Measurements from ENCODE around the gene MCM10. TPM values are rescaled to one million over a fixed set of nuclear protein-coding genes. Genes with fewer than 3 reads are reported as not detected.
"Not testable (repeated sequence)": the region's sequence is repeated elsewhere in the genome, so short reads cannot be mapped to it uniquely, and the experiment has no call there.

Gene MCM10
- total RNA-seq, 1 donor from 2014 or later: 0.08 TPM

DNA sequence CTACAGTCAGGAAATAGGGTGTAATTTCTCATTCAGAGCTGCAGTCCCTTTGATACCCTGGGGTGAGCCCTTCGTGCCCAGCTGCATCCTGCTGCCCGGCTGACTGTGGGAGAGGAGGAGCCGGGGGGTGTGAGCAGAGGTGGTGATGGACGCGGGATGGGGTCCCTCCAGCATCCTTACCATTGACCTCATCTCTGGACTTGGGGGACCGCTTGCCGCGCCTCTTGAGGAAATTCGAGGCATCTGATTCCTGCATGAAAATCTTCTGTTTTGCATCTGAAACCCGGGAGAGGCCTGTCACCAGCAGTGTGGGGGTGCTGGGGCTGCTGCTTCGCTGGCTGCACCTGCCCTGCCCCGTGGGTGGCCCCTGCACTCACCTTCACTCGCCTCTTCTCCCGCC, 72.0 kb downstream of the MCM10 start:
- Histone ChIP-seq H3K27ac (replicated peaks) (no peak overlapping the region), H3K9me3 (replicated peaks) (no peaks in the 10 kb centered on the region), H3K27me3 (ENCODE audit: low read depth) (peaks cover 32% of the 10 kb centered on the region), H3K4me3 (no peak overlapping the region), H3K36me3 (no peaks in the 10 kb centered on the region), H3K4me1 (no peaks in the 10 kb centered on the region)
- TF ChIP-seq, protein P1, sequence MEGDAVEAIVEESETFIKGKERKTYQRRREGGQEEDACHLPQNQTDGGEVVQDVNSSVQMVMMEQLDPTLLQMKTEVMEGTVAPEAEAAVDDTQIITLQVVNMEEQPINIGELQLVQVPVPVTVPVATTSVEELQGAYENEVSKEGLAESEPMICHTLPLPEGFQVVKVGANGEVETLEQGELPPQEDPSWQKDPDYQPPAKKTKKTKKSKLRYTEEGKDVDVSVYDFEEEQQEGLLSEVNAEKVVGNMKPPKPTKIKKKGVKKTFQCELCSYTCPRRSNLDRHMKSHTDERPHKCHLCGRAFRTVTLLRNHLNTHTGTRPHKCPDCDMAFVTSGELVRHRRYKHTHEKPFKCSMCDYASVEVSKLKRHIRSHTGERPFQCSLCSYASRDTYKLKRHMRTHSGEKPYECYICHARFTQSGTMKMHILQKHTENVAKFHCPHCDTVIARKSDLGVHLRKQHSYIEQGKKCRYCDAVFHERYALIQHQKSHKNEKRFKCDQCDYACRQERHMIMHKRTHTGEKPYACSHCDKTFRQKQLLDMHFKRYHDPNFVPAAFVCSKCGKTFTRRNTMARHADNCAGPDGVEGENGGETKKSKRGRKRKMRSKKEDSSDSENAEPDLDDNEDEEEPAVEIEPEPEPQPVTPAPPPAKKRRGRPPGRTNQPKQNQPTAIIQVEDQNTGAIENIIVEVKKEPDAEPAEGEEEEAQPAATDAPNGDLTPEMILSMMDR (IDR thresholded peaks at IDR 0.05; ENCODE audit: borderline replicate concordance): no peak
- intact Hi-C loops (cut with micrococcal nuclease): no loop called here
- DNase-seq: no peak

DNA sequence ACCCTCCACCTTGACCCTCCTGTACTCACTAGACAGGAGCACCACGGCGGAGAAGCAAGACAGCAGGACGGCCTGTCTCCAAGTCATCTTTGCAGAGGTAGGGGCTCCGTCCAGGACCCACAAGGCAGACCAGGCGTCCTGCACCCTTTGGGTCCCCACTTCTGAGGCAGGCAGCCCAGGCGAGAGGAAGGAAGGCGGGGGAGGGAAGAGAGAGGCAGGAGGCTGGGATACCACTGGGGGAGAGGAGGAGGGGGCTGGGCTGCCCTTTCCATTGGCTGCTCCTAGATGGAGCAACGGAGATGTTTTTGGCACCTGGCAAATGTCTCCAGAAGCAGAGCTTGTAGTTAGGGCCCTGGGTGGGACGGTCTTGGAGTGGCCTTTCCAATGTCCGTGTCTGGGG, 72.8 kb downstream of the MCM10 start, which contains the start of gene UCMA:
Gene UCMA (minus strand): TSS at position 203 of the 400 bp plus-strand sequence. CDS start 116 bp downstream, at position 87.
- no peaks in the 10 kb centered on the region for H3K36me3 ChIP-seq
- H3K9me3 ChIP-seq (replicated peaks): no peaks in the 10 kb centered on the region
- TF ChIP-seq, protein P1 (IDR thresholded peaks at IDR 0.05; ENCODE audit: borderline replicate concordance): no peak
- H3K27me3 ChIP-seq (ENCODE audit: low read depth): peaks cover 32% of the 10 kb centered on the region
- DNase-seq: no peak
- no peak within 1 kb of the TSS for H3K4me3 ChIP-seq
- intact Hi-C loops (cut with micrococcal nuclease): no loop called here
- H3K27ac ChIP-seq (replicated peaks): no peak within 1 kb of the TSS
- H3K4me1 ChIP-seq: no peaks in the 10 kb centered on the region

DNA sequence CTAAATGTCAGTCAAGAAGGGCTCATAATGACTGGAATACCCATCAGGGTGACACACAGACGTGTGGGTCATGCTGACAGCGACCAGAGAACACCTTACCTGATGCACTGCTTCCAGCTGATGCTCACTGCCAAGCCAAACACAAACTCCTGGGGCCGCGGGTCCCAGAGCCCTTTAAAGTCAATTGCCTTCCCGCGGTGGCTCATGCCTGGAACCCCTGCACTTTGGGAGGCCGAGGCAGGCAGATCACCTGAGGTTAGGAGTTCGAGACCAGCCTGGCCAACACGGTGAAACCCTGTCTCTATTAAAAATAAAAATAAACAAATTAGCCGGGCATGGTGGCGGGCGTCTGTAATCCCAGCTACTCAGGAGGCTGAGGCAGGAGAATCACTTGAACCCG, 73.4 kb downstream of the MCM10 start:
- H3K27me3 ChIP-seq (ENCODE audit: low read depth): peaks cover 32% of the 10 kb centered on the region
- intact Hi-C loops (cut with micrococcal nuclease); H3K27ac ChIP-seq (replicated peaks): not testable (repeated sequence)

DNA sequence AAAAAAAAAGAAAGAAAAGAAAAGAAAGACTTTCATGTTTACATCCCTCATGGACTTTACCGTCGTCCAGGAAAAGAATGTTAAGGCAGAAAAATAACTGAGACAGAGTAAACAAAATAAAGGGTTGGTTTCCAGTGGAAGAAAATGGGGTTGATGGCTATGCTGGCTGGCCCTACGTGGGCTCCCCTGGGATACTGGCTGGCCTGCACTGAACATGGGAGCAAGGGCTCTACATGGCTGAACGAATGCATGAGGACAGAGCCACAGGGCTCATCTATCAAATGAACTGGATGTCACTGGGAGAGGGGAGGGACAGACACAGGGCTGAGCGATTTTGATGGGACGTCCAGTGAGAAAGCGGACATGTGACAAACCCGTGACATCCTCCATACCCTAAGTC, 75.3 kb downstream of the MCM10 start:
- TF ChIP-seq, protein P1 (IDR thresholded peaks at IDR 0.05; ENCODE audit: borderline replicate concordance): no peak
- no peak for DNase-seq
- Histone ChIP-seq H3K4me1 (no peaks in the 10 kb centered on the region), H3K27me3 (ENCODE audit: low read depth) (peaks cover 32% of the 10 kb centered on the region), H3K27ac (replicated peaks) (no peak overlapping the region), H3K9me3 (replicated peaks) (no peaks in the 10 kb centered on the region), H3K36me3 (no peaks in the 10 kb centered on the region), H3K4me3 (no peak overlapping the region)
- intact Hi-C loops (cut with micrococcal nuclease): no loop called here

More for the DNA sequence above, 73.4 kb downstream of the MCM10 start:
- not testable (repeated sequence) for H3K4me3 ChIP-seq; H3K9me3 ChIP-seq (replicated peaks); DNase-seq; H3K4me1 ChIP-seq; H3K36me3 ChIP-seq

DNA sequence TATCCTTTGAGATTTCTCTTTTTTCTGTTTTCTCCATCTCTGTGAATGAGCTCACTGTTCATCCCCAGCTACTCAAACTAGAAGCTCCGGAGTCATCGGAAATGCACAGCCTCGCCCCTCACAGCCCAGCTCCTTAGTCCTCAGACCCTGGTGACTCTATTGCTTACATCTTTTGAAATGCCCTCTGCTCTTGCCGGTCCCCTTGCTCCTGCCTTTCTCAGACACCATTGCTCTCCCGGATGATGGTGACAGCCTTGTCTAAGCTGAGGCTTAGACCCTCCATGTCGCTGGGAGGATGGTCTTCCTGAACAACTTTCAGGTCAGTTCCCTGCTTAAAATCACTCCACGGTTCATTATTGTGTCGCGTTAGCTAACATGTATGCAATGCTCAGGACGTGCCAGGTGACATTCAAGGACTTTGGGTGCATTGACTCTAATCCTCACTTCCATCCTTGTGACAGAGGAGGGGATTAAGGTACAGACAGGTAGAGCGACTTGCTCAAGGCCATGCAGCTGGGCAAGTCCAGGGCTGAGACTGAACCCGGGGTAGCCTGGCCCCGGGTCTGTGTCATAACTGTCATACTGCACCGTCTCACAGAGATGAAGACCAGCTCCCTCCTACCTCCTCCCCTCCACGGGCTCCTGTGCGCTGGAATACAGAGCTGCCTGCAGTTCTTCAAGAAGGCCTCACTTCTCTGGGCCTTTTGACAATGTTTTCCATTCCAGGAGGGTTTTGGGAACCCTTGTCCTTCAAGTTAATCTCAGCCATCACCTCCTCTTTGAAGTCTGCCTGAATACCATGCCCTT, 77.1 kb downstream of the MCM10 start:
- no peaks in the 10 kb centered on the region for H3K36me3 ChIP-seq
- H3K27me3 ChIP-seq (ENCODE audit: low read depth): peaks cover 25% of the 10 kb centered on the region
- no peak for DNase-seq
- H3K4me3 ChIP-seq: no peak overlapping the region
- H3K27ac ChIP-seq (replicated peaks): no peak overlapping the region
- no peaks in the 10 kb centered on the region for H3K4me1 ChIP-seq
- no peaks in the 10 kb centered on the region for H3K9me3 ChIP-seq (replicated peaks)
- intact Hi-C loops (cut with micrococcal nuclease): no loop called here
- TF ChIP-seq, protein P1 (IDR thresholded peaks at IDR 0.05; ENCODE audit: borderline replicate concordance): no peak

DNA sequence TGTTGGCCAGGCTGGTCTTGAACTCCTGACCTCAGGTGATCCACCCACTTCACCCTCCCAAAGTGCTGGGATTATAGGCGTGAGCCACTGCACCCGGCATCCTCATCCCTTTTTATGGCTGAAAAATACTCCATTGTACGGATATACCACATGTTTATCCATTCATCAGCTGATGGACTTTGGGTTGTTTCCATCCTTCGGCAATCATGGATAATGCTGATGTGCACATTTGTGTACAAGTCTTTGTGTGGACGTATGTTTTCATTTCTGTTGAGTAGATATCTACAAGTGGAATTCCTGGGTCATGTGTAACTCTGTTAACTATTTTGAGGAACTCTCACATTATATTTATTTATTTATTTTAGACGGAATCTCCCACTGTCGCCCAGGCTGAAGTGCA, 78.6 kb downstream of the MCM10 start:
- peaks cover 11% of the 10 kb centered on the region for H3K27me3 ChIP-seq (ENCODE audit: low read depth)
- no peaks in the 10 kb centered on the region for H3K36me3 ChIP-seq
- H3K4me1 ChIP-seq: no peaks in the 10 kb centered on the region
- DNase-seq: no peak
- intact Hi-C loops (cut with micrococcal nuclease): no loop called here
- no peaks in the 10 kb centered on the region for H3K9me3 ChIP-seq (replicated peaks)
- TF ChIP-seq, protein P1 (IDR thresholded peaks at IDR 0.05; ENCODE audit: borderline replicate concordance): no peak
- no peak overlapping the region for H3K27ac ChIP-seq (replicated peaks)
- H3K4me3 ChIP-seq: no peak overlapping the region

Measured in left ventricle myocardium inferior (tissue), 1 donor.